GM20431 (cell line): ENCODE measurements around the gene ITPR3.

Experiments used
- in situ Hi-C: fragments of 300-500 bp; cut with MseI, MboI; formaldehyde crosslinking; loops from one replicate; pipeline ENCODE4 v1.15.0; 2020; ENCODE audit warnings: low sequenced_read_pairs; ENCODE audit not compliant: unreplicated experiment

Gene ITPR3

DNA sequence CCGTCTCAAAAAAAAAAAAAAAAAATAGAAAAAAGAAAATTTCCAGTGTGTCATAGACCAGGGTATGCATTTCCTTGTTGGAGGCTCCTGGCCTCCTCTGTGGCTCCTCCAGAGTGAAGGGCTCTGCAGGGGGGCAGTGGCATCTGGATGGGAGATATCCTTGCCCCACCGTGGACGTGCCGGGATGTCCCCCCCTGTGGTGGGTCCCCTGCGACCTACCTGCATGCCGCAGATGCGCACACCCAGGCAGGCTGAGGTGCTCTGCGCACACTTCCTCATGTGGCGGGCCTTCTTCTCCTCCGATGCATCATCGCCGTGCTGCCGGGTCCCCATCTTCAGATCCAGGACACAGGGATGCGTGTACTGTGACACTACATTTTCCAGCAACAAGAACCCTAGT lies 104.1 kb downstream of the ITPR3 start:
- in situ Hi-C loops = no loop called here

DNA sequence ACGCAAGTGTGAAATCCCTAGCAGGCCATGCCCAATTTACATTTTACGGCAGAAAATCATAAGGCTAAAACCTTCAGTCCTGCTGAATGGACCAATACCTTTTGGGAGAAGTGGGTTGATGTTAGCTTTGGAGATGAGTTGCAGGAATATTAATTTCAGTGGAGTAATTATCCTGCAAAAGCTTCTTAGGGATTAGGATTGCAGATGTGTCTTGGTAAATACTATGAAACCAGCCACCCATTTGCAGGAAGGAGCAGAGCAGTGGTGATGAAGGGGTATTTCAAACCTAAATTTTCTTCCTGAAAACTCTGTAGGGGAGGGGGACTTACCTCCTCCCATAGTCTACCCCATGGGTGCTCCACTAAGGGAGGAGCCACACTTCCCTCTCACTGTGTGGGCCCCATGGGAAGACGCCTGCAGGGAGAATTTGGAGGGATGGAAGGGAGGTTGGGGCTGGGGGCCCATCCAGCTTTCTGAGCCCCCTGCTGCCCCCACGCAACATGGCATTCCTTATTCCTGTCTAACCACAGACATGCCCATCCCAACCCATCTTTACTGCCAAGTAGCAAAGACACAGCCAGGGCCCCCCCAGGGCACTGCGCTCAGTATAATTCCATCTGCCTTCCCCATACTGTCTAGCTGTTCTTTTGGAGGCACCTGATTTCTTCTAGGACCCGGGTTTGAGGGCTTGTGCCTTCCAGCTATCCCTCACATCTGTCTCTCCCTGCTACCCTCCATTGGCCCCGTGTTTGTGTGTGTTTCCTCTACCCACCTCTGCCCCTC lies 105.0 kb downstream of the ITPR3 start:
- in situ Hi-C loops = no loop called here

DNA sequence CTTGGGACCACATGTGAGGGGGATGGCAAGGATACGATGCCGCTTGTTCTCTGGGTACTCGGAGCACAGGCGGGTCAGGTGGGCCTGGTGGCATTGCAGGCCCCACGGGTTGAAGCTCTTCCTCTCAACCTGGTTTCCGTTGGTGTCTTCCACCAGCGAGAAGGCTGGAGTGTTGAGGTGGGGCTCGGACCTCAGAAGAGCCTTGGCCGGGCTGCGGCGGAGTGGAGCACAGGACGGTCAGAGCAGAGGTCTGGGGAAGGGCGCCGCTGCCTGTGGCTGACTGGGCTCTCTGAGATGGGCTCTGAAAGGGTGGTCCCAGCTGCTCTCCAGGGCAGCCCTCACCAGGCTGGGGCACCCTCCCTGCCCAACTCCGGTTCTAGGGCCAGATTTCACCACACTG lies 105.6 kb downstream of the ITPR3 start:
- in situ Hi-C loops = no loop called here

DNA sequence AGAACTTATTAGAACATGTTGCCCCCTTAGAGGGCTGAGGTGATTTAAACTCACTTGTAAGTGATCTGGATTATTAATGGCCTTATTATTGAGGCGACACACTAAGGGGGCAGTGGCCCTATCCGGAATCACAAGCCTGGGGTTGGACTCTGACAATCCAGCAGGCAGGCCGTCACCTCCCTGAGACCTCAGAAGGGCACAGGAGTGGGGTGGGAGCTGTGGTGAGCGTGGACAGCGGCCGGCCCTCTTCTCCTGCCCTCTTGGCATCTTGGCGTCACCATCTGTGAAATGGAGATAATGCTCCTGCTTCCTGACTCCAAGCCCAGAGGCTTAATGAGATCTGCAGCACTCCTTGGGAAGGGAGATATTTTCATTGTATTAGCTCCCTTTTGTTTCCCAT lies 106.0 kb downstream of the ITPR3 start:
- in situ Hi-C loops = no loop called here

DNA sequence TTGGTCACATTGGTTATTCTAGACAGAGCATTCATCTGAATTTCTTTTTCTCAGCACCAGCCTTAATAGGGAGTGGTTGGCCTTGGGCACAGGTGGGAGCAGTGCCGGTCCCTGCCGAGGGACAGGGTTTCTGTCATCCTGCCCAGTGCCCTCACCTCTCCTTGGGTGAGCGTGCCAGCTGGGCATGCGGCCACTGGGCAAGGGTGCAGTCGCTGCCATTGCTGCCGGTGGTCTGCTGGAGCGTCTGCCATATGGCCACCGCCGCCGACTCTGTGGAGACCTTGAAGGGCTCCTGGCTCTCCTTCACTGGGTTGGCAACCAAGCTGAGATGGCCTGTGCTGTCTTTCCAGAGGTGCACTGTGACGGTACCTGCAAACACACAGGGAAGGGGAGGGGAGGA lies 106.8 kb downstream of the ITPR3 start:
- in situ Hi-C loops = no loop called here

DNA sequence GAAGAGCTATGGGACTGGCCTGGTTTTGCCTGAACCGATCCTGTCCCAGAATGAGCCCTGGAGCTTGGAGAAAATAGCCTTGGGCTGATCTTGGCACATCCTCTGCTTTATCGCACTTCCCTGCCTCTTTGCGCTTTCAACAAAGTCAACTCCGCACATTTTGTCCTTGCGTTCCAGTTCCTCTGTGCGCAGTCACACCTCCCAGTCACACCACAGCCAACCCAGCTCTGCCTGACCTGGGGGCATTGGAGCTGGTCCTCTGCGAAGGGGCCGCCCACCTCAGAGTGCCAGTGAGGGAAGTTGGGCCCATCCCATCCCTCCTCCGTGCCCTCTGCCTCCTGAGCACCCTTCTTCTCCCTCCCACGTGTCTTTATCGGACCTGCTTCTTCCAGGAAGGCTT lies 107.3 kb downstream of the ITPR3 start:
- in situ Hi-C loops = no loop called here

DNA sequence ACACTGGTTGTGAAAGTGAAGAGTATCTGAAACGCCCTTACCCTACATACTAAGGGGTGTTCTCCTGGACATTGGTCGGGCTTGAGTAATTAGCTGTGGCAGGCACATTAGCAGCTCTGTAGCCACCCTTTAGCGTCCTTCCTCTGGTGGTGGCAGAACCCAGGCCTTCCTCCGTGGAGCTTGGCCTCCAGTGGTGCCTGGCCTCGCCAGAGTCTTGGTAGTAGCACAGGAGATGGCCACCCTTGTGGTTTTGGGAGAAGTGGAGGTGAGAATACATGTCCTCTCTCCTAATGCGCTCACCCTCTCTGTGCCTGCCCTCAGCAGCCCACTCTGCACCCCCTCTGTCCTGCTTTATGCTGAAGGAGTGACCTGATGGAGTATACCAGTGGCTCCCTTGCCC lies 107.9 kb downstream of the ITPR3 start:
- in situ Hi-C loops = no loop called here

DNA sequence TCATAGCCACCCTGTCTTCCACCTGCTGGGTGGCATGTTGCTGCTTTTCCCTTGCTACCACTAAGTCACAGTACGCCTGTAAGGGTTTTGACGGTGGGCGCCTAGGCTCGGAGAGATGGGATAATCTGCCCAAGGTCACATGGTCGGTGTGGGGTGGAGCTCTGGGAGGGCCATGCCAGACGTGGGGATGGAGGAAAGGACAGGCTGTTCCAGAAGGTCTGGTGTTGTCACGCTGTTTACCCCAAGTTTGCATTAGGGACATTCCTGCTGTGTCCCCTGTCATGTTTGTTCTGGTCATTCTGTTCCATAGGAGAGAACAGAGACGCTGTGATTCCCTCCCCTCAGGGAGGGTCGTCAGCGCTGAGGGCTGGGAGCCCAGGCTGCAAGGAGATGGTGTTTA lies 109.5 kb downstream of the ITPR3 start:
- in situ Hi-C loops = no loop called here

DNA sequence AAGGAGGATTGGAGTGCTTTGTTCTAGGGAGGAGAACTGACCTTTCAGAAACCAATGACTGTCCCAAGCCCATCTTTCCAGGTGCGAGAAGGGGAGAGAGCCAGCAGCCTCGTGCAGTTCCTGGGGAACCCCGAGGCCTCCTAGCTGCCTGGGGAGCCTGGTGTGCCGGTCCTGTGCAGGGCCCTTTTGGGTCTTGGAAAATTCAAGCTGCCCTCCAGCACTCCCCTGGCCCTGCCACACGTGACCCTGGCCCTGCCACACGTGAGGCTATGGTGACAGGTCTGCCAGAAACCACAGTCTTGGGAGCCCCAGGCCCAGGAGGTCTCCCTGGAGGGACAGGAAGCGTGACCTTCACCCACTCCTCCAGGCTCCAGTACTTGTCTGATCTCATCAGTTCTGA lies 109.9 kb downstream of the ITPR3 start:
- in situ Hi-C loops = no loop called here

DNA sequence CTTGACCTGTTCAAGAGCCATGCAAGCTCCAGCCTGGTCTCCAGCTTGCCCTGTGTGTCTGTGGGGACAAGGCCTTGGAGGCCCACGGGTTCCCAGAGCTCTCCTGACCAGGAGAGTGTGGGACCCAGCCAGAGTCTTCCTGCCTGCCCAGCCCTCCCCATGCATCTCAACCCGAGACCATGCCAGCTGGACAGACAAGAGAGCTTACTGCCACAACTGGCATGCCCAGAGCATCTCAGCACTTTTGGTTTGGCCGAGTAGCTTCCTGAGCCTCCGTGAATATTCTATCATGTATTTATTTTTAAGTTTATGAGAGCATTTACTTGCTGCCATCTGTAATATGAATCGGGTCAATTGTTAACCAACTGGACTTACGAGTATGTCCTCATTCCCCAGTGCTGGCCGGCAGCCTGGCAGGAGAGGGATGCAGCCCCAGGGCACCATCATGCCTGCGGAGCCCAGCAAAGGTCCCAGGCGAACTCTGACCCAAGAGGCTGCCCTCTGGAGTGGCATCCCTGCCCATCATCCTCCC lies 110.7 kb downstream of the ITPR3 start:
- in situ Hi-C loops = no loop called here

DNA sequence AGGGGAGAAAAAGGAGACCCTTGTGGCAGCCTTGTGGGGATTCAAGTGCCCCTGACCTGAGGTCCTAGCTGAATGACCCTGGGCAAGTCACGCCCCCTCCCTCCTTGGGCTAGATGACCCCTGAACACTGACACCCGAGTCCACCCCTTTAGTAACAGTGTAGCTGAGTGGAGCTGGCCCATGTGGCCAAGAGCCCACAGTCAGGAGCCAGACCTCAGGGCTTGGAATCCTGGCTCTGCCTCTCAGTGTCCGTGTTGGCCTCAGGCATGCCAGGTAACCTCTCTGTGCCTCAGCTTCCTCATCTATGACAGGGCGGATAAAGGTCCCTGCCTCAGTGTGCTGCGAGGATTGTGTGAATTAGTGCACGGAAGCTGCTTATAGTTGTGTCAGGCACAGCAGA lies 111.3 kb downstream of the ITPR3 start:
- in situ Hi-C loops = no loop called here

DNA sequence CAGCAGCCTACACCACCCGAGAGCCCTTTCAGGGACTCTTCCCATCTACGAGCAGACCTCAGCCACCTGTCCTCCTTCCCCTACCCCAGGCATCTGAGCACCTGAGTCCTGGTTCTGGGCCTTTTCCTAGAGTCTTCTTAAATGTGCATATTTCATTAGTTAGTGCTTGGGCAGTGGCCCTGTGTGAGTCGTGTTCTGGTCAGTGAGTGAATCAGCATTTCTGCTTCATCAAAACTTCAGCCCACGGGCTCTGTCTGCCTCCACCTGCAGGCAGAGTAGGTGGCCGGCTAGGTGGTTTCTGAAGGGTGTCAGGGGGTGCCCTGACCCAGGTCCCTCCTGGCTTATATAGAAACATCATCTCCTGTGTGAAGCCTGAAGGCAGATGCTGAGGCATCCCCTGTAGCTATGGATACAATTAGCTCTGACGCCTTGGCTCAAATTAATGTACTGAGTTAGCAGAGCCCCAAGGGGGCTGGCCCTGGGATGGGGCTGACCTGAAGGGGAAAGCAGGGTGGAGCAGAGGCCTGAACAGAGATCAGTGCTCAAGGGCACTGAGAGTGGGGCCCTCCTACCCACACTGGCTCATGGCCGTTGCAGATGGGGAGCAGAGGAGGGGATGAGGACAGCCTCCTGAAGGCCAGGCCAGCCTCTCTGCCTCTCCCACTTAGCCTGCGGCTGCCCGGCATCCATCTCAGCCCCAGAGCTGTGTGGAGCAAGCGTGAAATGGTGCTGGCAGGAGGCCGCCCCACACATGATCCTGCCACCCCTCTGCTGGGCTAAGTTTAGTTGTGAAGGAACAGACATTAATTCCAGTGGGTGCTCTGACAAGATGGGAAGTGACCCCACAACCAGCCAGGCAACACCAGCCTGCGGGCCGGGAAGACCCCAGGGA lies 111.9 kb downstream of the ITPR3 start:
- in situ Hi-C loops = no loop called here

DNA sequence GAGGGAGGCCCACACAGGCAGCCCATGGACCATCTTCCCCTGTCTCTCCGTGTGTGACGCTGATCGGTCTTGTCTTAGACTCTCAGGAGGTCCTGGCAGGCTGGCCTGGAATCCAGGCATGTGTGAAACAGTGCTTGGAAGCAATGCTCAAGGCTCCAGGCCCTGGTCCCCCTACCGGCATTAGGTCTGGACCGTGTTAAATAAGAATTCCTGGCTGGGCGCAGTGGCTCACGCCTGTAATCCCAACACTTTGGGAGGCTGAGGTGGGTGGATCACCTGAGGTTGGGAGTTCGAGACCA lies 112.5 kb downstream of the ITPR3 start:
- in situ Hi-C loops = no loop called here

DNA sequence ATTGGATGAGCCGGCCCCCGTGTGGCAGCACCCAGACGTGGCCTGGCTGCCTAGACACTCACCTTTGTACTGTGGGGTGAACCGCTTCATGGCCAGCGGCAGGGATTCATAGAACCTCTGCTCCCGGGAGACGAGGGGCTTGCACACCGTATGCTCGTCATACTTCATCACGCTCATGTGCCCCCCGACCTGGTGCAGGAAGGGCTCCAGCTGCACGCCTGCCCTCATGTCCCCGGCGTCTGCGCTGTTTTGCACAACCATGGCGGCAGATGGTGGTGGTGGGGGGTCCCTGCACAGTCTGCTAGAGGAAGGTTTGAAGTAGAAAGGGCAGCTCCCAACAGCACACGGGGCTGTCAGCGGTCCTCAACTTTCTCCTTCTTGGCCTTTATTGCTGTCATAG lies 114.1 kb downstream of the ITPR3 start:
- in situ Hi-C loops = no loop called here

DNA sequence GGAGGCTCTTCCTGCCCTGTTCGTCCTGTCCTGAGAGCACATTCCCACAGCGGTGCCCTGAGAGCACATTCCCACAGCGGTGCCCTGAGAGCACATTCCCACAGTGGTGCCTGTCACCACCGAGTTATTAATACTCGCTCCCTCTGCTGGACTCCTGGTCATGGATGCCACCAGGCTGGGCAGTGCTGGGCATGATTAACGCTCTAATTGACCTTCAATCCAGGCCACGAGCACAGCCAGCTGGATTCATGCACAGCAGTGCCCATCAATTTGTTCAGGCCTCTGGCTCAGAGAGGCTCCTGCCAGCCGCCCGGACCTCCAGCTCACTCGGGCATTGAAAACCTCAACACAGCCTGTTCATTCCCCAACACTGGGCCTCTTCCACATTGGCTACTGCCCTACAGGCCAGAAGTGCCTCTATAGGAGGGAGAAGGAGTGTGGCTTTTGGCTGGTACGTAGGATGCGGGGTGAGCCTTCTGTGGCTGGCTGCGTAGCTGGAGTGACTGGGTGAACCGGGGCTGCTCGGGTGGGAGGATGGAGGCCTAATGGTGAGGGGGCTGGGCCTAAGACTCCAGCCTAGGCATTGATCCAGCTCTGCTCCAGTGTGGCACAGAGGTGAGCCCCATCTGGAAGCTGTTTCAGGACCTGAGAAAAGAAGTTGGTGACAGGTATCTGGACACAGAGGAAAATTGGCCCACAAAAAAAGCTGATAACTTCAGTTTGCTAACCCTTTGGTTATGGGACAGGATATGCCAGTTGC lies 116.3 kb downstream of the ITPR3 start:
- in situ Hi-C loops = no loop called here

DNA sequence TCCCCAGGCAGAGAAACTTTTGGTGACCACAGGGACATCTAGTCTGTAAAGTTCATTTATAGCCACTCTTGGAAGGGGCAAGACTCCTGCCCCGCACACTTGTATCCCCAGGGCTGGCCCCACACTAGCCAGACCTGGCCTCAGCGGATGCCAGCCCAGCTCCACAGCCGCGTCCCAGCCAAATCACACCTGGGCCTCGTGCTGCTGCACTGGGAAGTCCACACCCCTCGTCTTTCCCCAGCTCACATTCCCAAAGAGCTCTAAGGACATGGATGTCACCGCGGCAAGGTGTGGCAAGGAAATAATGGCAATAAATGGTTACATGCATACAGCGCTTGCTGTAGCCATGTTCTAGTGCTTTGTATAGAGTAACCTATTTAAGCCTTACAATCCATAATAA lies 117.0 kb downstream of the ITPR3 start:
- in situ Hi-C loops = no loop called here

DNA sequence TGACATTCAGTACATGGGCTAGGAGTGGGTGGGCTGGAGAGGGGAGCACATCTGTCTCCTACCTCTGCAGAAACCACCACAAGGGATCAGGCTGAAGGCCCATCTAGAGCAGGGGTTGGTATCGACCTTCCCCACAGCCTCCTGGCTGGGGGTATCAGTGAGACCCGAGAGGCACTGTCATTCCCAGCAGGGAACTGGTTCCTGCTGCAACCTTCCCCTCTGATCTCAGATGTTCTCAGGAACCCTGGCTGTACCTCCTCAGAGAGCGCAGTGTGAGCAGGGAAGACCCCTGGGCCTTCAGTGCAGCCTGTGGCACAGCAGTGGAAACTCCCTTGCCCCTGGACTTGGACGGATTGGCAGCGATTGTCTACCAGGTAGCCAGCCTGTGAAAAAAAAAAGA lies 117.8 kb downstream of the ITPR3 start:
- in situ Hi-C loops = no loop called here

DNA sequence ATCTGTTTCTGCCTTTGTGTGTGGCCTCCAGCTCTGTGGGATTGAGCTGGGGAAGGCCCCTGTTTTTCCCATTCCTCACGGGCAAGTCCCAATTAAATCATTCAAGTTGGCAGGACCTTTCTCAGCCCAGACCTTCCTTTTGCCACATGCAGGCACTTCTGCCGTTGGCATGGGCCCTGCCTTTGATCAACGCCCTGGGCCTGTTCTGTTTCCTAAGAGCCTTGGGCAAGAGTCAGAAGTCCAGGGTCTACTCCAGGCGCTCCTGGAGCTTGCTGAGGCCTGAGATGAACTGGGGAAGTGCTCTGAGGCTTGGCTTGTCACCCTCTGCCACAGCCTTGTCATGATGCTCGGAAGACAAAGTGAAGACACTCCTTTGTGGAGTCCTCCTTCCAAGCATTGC lies 118.4 kb downstream of the ITPR3 start:
- in situ Hi-C loops = no loop called here

DNA sequence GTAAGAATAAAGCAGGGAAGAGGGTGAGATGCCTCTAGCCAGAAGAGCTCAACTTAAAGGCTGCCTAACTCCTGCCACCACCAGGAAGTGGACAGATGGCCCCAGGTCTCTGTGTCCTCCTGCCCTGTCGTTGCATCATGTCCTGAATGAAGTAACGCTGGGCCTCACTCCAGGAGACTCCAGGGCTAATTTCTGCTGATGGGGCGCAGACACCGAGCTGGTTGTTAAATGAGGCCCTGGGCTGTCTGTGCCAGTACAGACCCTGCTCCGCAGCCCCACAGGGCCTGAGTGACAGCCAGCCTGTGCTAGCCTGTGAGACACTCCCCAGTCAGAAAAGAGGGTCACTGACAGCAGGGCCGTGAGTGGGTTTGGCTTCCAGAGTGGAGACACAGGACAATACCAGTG lies 119.1 kb downstream of the ITPR3 start:
- in situ Hi-C loops = no loop called here

DNA sequence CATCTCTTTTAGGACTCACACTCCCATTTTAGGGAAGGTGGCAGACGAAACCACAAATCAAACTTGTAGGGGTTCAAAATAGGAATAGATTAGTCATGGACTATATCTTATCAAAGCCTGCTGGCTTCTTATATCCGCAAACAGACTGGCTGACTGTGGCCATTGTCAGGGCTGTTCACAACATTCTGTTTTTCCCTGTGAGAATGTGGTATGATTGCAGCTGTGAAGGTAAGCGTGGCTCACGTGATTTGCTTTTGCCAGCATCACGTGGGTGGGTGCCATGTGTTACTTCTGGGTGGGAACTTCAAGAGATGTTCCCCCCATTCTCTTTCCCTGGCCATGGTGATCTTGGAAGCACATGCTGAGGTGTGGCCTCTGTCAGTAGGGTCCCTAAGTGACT lies 119.7 kb downstream of the ITPR3 start:
- in situ Hi-C loops = no loop called here

DNA sequence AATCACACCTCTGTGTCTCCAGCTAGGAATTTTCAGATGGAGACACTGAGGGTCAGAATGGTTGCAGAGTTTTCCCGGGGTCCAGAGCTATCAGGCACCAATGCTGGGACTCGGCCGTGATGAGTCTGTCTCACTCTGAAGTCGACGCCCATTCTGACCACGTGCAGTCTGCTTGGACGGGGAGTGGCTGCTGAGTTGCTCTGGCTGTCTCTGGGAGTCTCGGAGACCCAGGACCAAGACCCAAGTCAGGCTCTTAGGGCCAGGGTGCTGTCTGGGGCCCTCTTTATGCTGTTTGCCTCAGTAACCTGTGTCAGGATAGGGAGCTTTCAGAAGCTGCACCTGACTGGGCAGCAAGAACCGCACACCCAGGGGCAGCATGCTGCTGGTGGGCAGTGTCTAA lies 121.0 kb downstream of the ITPR3 start:
- in situ Hi-C loops = no loop called here
